HepG2 (cell line): ENCODE measurements around the gene HOMEZ. TPM values are rescaled to one million over a fixed set of nuclear protein-coding genes. Genes with fewer than 3 reads are reported as not detected.
A peak's percentile ranks its signal among the peaks of the same experiment; 100 is the strongest.

ENCODE experiments used
- AGO1 ChIP-seq: fragments of 200-400 bp; formaldehyde crosslinking; IDR thresholded peaks from 2 replicates; pipeline ENCODE4 v1.6.1; 2017; ENCODE audit warnings: mild to moderate bottlenecking, low read depth, low read length, moderate library complexity; ENCODE audit not compliant: poor library complexity, severe bottlenecking
- FOXO1 ChIP-seq: sonication (generic); formaldehyde crosslinking; IDR thresholded peaks from 2 replicates; pipeline ENCODE4 v1.4.0; 2020; ENCODE audit warnings: missing genetic modification reagents
- HNRNPK ChIP-seq: fragments of 200-400 bp; formaldehyde crosslinking; IDR thresholded peaks from 2 replicates; pipeline ENCODE4 v1.6.1; 2018; ENCODE audit warnings: low read length, low read depth, moderate library complexity, mild to moderate bottlenecking; ENCODE audit not compliant: poor library complexity, severe bottlenecking
- KAT7 ChIP-seq: IDR thresholded peaks from 2 replicates; pipeline ENCODE4 v1.6.1; 2018; ENCODE audit warnings: borderline replicate concordance, missing compliant biosample characterization
- MAZ ChIP-seq, 2 experiments: sonication (generic) in 1 of 2; formaldehyde crosslinking in 1 of 2; IDR thresholded peaks; 2 replicates each; pipeline versions ENCODE4 v1.5.0 to v1.6.1; 2012 to 2020; ENCODE audit warnings: low read depth in 2 of 2, mild to moderate bottlenecking in 2 of 2, borderline replicate concordance in 1 of 2, improper control_type of control experiment in 1 of 2, low read length in 1 of 2, missing genetic modification reagents in 1 of 2, moderate library complexity in 1 of 2
- MLXIP ChIP-seq: sonication (generic); formaldehyde crosslinking; IDR thresholded peaks from 2 replicates; pipeline ENCODE4 v1.9.0; 2021; ENCODE audit warnings: missing genetic modification reagents, borderline replicate concordance
- NRL ChIP-seq: sonication (generic); formaldehyde crosslinking; IDR thresholded peaks from 2 replicates; pipeline ENCODE4 v1.5.0; 2020; ENCODE audit warnings: missing genetic modification reagents, mild to moderate bottlenecking, moderate library complexity, borderline replicate concordance
- TARDBP ChIP-seq: sonication (generic); formaldehyde crosslinking; IDR thresholded peaks from 2 replicates; pipeline ENCODE4 v1.8.0; 2022; ENCODE audit warnings: mild to moderate bottlenecking, missing genetic modification reagents
- ZNF225 ChIP-seq: sonication (generic); formaldehyde crosslinking; IDR thresholded peaks from 2 replicates; pipeline ENCODE4 v1.4.0; 2020; ENCODE audit warnings: mild to moderate bottlenecking, missing genetic modification reagents
- ZSCAN22 ChIP-seq: sonication (generic); formaldehyde crosslinking; IDR thresholded peaks from 2 replicates; pipeline ENCODE4 v1.4.0; 2020; ENCODE audit warnings: mild to moderate bottlenecking, missing genetic modification reagents
- polyA plus RNA-seq, 8 experiments: library from polyadenylated mRNA; depleted of rRNA in 3 of 8; stranded (reverse) in 7 of 8; unstranded in 1 of 8; fragments of >200 nt; fragmentation: Illumina TruSeq in 4 of 8; extraction: Trizol in 4 of 8; gene quantifications; 2 replicates each; pipeline versions ENCODE4 v1.2.1 to v1.2.3, GENCODE V29; 2011 to 2016; ENCODE audit warnings: low read depth in 4 of 8, missing spikeins in 1 of 8, mixed read lengths in 1 of 8; ENCODE audit not compliant: insufficient read depth in 1 of 8
- total RNA-seq, 5 experiments: library from RNA; depleted of rRNA; stranded (reverse); fragments of >200 nt; fragmentation: Illumina TruSeq; extraction: Trizol; gene quantifications; 2 replicates each; pipeline ENCODE4 v1.2.3, GENCODE V29; 2016; ENCODE audit warnings: low read depth in 1 of 5
- TF ChIP-seq, protein P1 (sequence below): sonication (generic); formaldehyde crosslinking; IDR thresholded peaks from 2 replicates; pipeline ENCODE4 v1.9.0; 2021; ENCODE audit warnings: mild to moderate bottlenecking, missing genetic modification reagents
- TF ChIP-seq, protein P2 (sequence below): sonication (generic); formaldehyde crosslinking; IDR thresholded peaks from 2 replicates; pipeline ENCODE4 v1.5.1; 2020; ENCODE audit warnings: mild to moderate bottlenecking, missing genetic modification reagents, moderate library complexity
- TF ChIP-seq, protein P3 (sequence below): IDR thresholded peaks from 2 replicates; pipeline ENCODE4 v1.6.1; 2016

Gene HOMEZ
- total and polyA plus RNA-seq, 2 of the 13 experiments (the other 11 are each of a cell fraction or from before 2014, with no cell fraction given), result 14.5 to 31.8 TPM

GRCh38 chr14:23321572-23322547 lies 35.9 kb upstream of the HOMEZ start (continued):
- TF ChIP-seq, protein P1, sequence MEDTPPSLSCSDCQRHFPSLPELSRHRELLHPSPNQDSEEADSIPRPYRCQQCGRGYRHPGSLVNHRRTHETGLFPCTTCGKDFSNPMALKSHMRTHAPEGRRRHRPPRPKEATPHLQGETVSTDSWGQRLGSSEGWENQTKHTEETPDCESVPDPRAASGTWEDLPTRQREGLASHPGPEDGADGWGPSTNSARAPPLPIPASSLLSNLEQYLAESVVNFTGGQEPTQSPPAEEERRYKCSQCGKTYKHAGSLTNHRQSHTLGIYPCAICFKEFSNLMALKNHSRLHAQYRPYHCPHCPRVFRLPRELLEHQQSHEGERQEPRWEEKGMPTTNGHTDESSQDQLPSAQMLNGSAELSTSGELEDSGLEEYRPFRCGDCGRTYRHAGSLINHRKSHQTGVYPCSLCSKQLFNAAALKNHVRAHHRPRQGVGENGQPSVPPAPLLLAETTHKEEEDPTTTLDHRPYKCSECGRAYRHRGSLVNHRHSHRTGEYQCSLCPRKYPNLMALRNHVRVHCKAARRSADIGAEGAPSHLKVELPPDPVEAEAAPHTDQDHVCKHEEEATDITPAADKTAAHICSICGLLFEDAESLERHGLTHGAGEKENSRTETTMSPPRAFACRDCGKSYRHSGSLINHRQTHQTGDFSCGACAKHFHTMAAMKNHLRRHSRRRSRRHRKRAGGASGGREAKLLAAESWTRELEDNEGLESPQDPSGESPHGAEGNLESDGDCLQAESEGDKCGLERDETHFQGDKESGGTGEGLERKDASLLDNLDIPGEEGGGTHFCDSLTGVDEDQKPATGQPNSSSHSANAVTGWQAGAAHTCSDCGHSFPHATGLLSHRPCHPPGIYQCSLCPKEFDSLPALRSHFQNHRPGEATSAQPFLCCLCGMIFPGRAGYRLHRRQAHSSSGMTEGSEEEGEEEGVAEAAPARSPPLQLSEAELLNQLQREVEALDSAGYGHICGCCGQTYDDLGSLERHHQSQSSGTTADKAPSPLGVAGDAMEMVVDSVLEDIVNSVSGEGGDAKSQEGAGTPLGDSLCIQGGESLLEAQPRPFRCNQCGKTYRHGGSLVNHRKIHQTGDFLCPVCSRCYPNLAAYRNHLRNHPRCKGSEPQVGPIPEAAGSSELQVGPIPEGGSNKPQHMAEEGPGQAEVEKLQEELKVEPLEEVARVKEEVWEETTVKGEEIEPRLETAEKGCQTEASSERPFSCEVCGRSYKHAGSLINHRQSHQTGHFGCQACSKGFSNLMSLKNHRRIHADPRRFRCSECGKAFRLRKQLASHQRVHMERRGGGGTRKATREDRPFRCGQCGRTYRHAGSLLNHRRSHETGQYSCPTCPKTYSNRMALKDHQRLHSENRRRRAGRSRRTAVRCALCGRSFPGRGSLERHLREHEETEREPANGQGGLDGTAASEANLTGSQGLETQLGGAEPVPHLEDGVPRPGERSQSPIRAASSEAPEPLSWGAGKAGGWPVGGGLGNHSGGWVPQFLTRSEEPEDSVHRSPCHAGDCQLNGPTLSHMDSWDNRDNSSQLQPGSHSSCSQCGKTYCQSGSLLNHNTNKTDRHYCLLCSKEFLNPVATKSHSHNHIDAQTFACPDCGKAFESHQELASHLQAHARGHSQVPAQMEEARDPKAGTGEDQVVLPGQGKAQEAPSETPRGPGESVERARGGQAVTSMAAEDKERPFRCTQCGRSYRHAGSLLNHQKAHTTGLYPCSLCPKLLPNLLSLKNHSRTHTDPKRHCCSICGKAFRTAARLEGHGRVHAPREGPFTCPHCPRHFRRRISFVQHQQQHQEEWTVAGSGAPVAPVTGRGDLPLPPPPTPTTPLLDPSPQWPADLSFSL (CRISPR knock-in tag), result peak; percentile 77; the same call in 1 of the 2 replicates
- TF ChIP-seq, protein P2, sequence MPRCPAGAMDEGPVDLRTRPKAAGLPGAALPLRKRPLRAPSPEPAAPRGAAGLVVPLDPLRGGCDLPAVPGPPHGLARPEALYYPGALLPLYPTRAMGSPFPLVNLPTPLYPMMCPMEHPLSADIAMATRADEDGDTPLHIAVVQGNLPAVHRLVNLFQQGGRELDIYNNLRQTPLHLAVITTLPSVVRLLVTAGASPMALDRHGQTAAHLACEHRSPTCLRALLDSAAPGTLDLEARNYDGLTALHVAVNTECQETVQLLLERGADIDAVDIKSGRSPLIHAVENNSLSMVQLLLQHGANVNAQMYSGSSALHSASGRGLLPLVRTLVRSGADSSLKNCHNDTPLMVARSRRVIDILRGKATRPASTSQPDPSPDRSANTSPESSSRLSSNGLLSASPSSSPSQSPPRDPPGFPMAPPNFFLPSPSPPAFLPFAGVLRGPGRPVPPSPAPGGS (CRISPR knock-in tag), result 0 out of 2 replicates have a peak, but pooled peaks have one; percentile 51
- TF ChIP-seq ZNF225 (CRISPR knock-in tag) (peak; percentile 59; the same call in 1 of the 2 replicates), NRL (peak; percentile 55; the same call in 1 of the 2 replicates), ZSCAN22 (no peak), TARDBP (CRISPR knock-in tag) (0 out of 2 replicates have a peak, but pooled peaks have one; percentile 17), MAZ (IDR thresholded peaks at IDR 0.05; ENCODE audit: borderline replicate concordance, low read depth, low read length) (peak; percentile 5; the same call in 1 of the 2 replicates), MAZ (CRISPR knock-in tag; IDR thresholded peaks at IDR 0.05; ENCODE audit: low read depth) (no peak), FOXO1 (no peak), HNRNPK (peak; percentile 95), KAT7 (CRISPR knock-in tag) (peak; percentile 99), AGO1 (peak; percentile 97), MLXIP (CRISPR knock-in tag) (0 out of 2 replicates have a peak, but pooled peaks have one; percentile 26)
- TF ChIP-seq, protein P3, sequence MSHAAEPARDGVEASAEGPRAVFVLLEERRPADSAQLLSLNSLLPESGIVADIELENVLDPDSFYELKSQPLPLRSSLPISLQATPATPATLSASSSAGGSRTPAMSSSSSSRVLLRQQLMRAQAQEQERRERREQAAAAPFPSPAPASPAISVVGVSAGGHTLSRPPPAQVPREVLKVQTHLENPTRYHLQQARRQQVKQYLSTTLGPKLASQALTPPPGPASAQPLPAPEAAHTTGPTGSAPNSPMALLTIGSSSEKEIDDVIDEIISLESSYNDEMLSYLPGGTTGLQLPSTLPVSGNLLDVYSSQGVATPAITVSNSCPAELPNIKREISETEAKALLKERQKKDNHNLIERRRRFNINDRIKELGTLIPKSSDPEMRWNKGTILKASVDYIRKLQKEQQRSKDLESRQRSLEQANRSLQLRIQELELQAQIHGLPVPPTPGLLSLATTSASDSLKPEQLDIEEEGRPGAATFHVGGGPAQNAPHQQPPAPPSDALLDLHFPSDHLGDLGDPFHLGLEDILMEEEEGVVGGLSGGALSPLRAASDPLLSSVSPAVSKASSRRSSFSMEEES (CRISPR knock-in tag), result peak; percentile 34; the same call in 1 of the 2 replicates
